Measurements from ENCODE around the gene FTCD. TPM values are rescaled to one million over a fixed set of nuclear protein-coding genes. Genes with fewer than 3 reads are reported as not detected.

The FTCD gene
- total RNA-seq, 4 donors from 2014 or later: not detected

DNA sequence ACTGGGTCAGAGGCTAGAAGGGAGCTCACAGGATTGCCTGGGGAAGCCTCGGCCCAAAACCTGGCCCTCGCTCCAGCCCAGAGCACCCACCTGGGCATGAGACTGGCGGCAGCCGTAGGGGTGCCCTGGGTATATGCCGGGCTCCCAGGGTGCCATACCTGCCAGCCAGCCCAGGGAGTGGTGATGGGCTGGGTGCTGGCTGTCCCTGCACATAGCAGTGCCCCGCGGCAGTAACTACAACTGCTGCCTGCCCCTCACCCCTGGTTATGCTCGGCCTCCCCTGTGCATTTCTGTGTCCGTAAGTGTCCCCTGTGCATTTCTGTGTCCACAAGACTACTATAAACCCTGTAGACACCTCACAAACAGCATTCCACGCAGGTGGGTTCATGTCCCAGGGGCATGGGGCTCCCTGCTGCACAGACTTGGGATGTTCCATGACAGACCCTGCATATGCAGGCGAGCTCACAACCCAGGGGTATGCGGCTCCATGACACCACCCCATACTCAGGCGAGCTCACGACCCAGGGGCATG lies 34.6 kb upstream of the FTCD start:
- Histone ChIP-seq H3K36me3 (peaks cover 41% of the 10 kb centered on the region), H3K27me3 (no peaks in the 10 kb centered on the region), H3K27ac (peak overlapping the region; percentile 92), H3K4me3 (no peak overlapping the region), H3K9me3 (no peaks in the 10 kb centered on the region), H3K4me1 (peaks cover 42% of the 10 kb centered on the region)
- TF ChIP-seq, protein P1, sequence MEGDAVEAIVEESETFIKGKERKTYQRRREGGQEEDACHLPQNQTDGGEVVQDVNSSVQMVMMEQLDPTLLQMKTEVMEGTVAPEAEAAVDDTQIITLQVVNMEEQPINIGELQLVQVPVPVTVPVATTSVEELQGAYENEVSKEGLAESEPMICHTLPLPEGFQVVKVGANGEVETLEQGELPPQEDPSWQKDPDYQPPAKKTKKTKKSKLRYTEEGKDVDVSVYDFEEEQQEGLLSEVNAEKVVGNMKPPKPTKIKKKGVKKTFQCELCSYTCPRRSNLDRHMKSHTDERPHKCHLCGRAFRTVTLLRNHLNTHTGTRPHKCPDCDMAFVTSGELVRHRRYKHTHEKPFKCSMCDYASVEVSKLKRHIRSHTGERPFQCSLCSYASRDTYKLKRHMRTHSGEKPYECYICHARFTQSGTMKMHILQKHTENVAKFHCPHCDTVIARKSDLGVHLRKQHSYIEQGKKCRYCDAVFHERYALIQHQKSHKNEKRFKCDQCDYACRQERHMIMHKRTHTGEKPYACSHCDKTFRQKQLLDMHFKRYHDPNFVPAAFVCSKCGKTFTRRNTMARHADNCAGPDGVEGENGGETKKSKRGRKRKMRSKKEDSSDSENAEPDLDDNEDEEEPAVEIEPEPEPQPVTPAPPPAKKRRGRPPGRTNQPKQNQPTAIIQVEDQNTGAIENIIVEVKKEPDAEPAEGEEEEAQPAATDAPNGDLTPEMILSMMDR (IDR thresholded peaks at IDR 0.05): no peak
- TF ChIP-seq POLR2AphosphoS5 (IDR thresholded peaks at IDR 0.05) (no peak), POLR2A (IDR thresholded peaks at IDR 0.05) (no peak), EP300 (IDR thresholded peaks at IDR 0.05) (no peak)
- DNase-seq (ENCODE audit: low spot score in 2 of 2): peak; percentile 56 to 59
- 77% methylated on average over 11 of the region's 14 CpGs for WGBS

DNA sequence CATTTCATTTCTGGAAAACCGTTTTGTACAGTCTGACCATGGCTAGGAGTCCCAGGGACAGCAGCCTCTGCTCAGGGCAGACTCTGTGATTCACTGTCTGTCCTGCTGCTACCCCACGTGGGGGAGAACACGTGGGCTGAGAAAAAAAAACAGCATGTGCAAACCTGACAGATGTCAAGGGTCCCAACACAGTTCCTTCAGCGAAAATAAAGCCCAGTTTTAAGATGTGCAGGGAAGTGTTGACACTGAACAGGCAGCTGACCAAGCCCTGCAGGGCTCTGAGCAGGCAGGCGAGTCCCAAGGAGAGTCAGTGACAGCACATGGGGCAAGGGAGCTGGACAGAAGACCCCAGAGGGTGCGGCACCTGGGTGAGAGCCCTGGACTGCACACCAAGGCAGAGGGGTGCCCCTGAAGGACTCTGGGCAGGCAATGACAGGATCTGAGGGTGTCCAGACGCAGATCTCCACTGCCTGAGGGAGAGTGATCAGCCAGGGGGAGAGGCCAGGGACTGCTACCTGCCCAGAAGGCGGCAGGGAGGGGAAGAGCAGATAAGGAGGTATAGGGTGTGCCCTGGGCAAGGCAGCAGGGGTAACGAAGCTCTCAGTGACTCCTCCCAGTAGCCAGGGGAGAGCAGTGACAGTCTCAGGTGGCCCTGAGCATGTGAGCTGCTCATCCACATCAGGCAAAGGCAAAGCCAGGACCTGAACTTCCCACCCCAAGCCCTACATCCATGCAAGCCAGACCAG lies 34.0 kb upstream of the FTCD start:
- 56% methylated on average over 9 of the region's 9 CpGs for WGBS

DNA sequence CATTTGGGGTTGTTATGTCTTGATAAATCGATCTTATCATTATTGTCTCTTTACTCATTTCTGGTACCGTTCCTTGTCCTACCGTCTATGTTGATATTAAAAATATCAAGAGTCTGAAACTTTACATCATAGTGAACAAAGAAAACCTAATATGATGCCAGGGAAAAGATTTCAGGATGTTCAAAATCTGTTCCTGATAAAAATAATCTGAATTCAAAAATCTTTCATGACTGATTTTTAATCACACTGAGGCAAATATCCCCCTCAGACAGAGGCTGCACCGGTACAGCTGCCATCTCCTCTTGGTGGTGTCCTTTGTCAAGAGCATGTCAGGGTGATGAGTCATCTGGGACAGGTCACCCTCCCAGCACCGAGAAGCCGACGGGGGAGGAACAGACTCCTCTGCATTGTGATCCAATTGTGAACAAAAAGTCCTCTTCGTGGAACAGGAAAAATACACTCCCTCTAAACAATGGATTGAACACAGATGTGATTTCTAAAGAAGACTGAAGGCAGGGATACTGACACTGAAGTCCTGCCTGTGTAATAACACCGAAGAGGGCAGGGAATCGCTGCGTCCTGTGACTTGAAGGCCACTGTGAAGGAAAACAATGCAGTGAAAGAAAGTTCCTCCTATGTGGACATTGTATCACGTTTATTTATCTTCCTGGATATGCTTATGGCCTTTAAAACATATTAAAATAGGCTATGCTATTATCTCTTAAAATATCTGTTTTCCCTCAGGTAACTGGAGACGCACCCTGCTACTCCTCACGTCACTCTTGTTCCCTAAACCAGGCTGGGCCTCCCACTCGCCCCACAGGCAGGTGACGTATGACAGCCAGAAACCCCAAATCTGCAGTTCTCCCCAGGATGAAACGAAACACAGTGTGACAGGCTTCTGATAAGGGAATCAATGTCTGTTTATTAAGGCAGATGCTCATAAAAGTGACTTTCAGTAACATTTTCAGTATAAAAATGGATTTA lies 33.1 kb upstream of the FTCD start:
- Histone ChIP-seq H3K4me1 (peaks cover 46% of the 10 kb centered on the region), H3K4me3 (no peak overlapping the region), H3K9me3 (no peaks in the 10 kb centered on the region), H3K27me3 (no peaks in the 10 kb centered on the region), H3K36me3 (peaks cover 26% of the 10 kb centered on the region), H3K27ac (peak overlapping the region; percentile 92)
- DNase-seq (ENCODE audit: low spot score in 2 of 2): peak in 1 of 2 donors; percentile 85
- no peak for TF ChIP-seq POLR2A (IDR thresholded peaks at IDR 0.05)
- TF ChIP-seq POLR2AphosphoS5 (IDR thresholded peaks at IDR 0.05): peak in 2 of 3 donors; percentile 58 to 68
- WGBS: 32% methylated on average over 17 of the region's 17 CpGs

More for the DNA sequence above, 34.0 kb upstream of the FTCD start:
- TF ChIP-seq, protein P1 (IDR thresholded peaks at IDR 0.05): no peak
- TF ChIP-seq POLR2A (IDR thresholded peaks at IDR 0.05): no peak
- TF ChIP-seq EP300 (IDR thresholded peaks at IDR 0.05): no peak
- TF ChIP-seq POLR2AphosphoS5 (IDR thresholded peaks at IDR 0.05): no peak
- H3K9me3 ChIP-seq: no peaks in the 10 kb centered on the region
- DNase-seq (ENCODE audit: low spot score in 2 of 2): peak; percentile 63 to 69
- H3K4me1 ChIP-seq: peaks cover 42% of the 10 kb centered on the region
- peak overlapping the region; percentile 92 for H3K27ac ChIP-seq
- H3K4me3 ChIP-seq: no peak overlapping the region
- H3K36me3 ChIP-seq: peaks cover 35% of the 10 kb centered on the region
- H3K27me3 ChIP-seq: no peaks in the 10 kb centered on the region

DNA sequence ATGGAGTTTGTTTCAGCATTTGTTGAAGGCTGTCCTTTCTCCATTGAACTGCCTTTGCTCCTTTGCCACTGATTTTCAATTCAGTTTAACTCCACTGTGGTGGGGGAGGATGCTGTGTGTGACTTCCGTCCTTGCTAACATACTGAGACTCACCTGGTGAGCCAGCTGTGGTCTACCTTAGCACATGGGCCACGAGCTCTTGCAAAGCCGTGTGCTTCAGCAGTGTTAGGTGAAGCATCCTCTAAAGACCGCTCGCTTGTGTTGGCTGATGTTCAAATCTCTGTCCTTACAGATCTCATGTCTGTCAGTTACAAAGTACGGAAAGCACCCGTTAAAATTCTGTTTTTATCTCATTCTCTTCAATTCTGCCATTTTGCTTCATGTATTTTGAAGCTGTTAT lies 32.4 kb upstream of the FTCD start:
- TF ChIP-seq POLR2AphosphoS5 (IDR thresholded peaks at IDR 0.05): no peak
- no peak for TF ChIP-seq POLR2A (IDR thresholded peaks at IDR 0.05)
- TF ChIP-seq EP300 (IDR thresholded peaks at IDR 0.05): no peak
- TF ChIP-seq, protein P1 (IDR thresholded peaks at IDR 0.05): no peak
- Histone ChIP-seq H3K9me3 (no peaks in the 10 kb centered on the region), H3K27ac (no peak overlapping the region), H3K4me1 (peaks cover 50% of the 10 kb centered on the region), H3K36me3 (peaks cover 21% of the 10 kb centered on the region), H3K4me3 (no peak overlapping the region), H3K27me3 (no peaks in the 10 kb centered on the region)
- DNase-seq (ENCODE audit: low spot score in 2 of 2): peak in 1 of 2 donors; percentile 44
- 87% methylated on average over 7 of the region's 7 CpGs for WGBS

DNA sequence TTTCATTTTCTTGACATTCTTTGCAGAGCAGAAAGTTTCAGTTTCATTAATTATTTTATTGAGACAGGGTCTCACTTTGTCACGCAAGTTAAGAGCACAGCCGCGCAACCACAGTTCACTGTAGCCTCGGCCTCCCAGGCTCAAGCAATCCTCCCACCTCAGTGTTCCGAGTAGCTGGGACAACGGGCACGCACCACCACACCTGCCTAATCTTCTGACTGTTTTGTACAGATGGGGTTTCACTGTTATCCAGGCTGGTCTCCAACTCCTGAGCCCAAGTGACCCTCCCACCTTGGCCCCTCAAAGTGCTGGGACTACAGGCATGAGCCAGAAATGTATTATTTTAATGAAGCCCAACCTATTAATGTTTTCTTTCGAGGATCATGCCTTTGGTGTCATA lies 31.9 kb upstream of the FTCD start:
- peaks cover 52% of the 10 kb centered on the region for H3K4me1 ChIP-seq
- no peak for TF ChIP-seq POLR2A (IDR thresholded peaks at IDR 0.05)
- TF ChIP-seq EP300 (IDR thresholded peaks at IDR 0.05): no peak
- TF ChIP-seq, protein P1 (IDR thresholded peaks at IDR 0.05): no peak
- TF ChIP-seq POLR2AphosphoS5 (IDR thresholded peaks at IDR 0.05): no peak
- no peaks in the 10 kb centered on the region for H3K9me3 ChIP-seq
- no peak overlapping the region for H3K4me3 ChIP-seq
- H3K27ac ChIP-seq: no peak overlapping the region
- WGBS: 95% methylated on average over 8 of the region's 8 CpGs
- peaks cover 16% of the 10 kb centered on the region for H3K36me3 ChIP-seq
- H3K27me3 ChIP-seq: no peaks in the 10 kb centered on the region
- DNase-seq (ENCODE audit: low spot score in 2 of 2): peak; percentile 33 to 70

Data from suprapubic skin (tissue), 4 donors.